A549 (cell line): ENCODE measurements around the gene IGBP1.

Experiments used
- ESRRA ChIP-seq: fragments of 150-350 bp; IDR thresholded peaks from 2 replicates; pipeline ENCODE4 v1.6.1; 2014; ENCODE audit warnings: mild to moderate bottlenecking, low read length, borderline replicate concordance
- TP53 ChIP-seq: fragments of 250-450 bp; sonication (Bioruptor Pico); IDR thresholded peaks from 2 replicates; pipeline ENCODE4 v1.5.0; 2021; ENCODE audit warnings: mild to moderate bottlenecking, moderate library complexity

DNA sequence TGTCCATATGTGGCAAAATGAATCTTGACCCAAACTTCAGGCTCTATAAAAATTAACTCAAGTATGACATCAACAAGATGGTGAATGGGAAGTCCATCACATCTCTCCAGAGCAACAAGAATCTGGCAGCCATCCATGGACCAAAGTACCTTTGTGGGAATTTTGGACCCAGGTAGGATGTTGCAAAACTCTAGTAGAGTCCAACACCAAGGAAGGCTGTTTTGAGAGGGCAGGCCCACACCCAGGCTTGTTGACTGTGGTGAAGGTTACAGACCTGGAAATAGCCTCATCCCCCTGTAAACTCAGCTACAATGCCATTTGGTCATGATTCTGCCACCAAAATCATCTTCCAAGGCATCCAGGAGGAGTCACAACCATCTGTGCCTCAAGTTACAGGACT, 57.0 kb downstream of the IGBP1 start:
- no peak for TF ChIP-seq TP53 (CRISPR knock-in tag)
- TF ChIP-seq ESRRA = no peak
